ENCODE data around the gene MMP25.
"Not testable (repeated sequence)": the region's sequence is repeated elsewhere in the genome, so short reads cannot be mapped to it uniquely, and the experiment has no call there.

Gene MMP25

GRCh38 chr16:3030222-3031212 lies 15.8 kb upstream of the MMP25 start:
- no peak for FAIRE-seq

- FAIRE-seq, result no peak
Measured at GRCh38 chr16:3032624-3033023, 13.7 kb upstream of the MMP25 start.

GRCh38 chr16:3035289-3035971 lies 10.9 kb upstream of the MMP25 start:
- FAIRE-seq, result no peak

GRCh38 chr16:3035972-3036725 lies 10.2 kb upstream of the MMP25 start:
- no peak for FAIRE-seq

GRCh38 chr16:3036726-3037315 lies 9.5 kb upstream of the MMP25 start, which contains the start of gene BICDL2:
Gene BICDL2, minus strand, starts transcription at chr16:3036944. Its CDS starts 1,448 bp downstream, at chr16:3035496.
- no peak for FAIRE-seq

- FAIRE-seq, result no peak
Measured at GRCh38 chr16:3038256-3038655, 8.1 kb upstream of the MMP25 start.

- no peak for FAIRE-seq
Measured at GRCh38 chr16:3038896-3039295, 7.5 kb upstream of the MMP25 start.

GRCh38 chr16:3042376-3042775 lies 4.0 kb upstream of the MMP25 start:
- FAIRE-seq, result no peak

GRCh38 chr16:3044708-3045107 lies 1.7 kb upstream of the MMP25 start:
- no peak for FAIRE-seq

GRCh38 chr16:3046641-3047386 lies 453 bp downstream of the MMP25 start:
- no peak for FAIRE-seq

- no peak for FAIRE-seq
Measured at GRCh38 chr16:3047387-3047720, 993 bp downstream of the MMP25 start.

- FAIRE-seq, result no peak
Measured at GRCh38 chr16:3049921-3050481, 3.6 kb downstream of the MMP25 start.

- FAIRE-seq, result no peak
Measured at GRCh38 chr16:3050487-3050886, 4.1 kb downstream of the MMP25 start.

GRCh38 chr16:3051009-3051408 lies 4.6 kb downstream of the MMP25 start:
- FAIRE-seq, result no peak

GRCh38 chr16:3051494-3051893 lies 5.1 kb downstream of the MMP25 start:
- FAIRE-seq, result no peak

GRCh38 chr16:3052571-3053329 lies 6.4 kb downstream of the MMP25 start:
- not testable (repeated sequence) for FAIRE-seq

GRCh38 chr16:3053330-3053710 lies 7.0 kb downstream of the MMP25 start:
- not testable (repeated sequence) for FAIRE-seq

GRCh38 chr16:3054965-3055733 lies 8.8 kb downstream of the MMP25 start:
- no peak for FAIRE-seq

GRCh38 chr16:3055734-3056115 lies 9.4 kb downstream of the MMP25 start:
- FAIRE-seq, result not testable (repeated sequence)

Data from TTC549 (cell line).